Psoas muscle (tissue), 8 donors: ENCODE measurements around the gene ILDR1. TPM values are rescaled to one million over a fixed set of nuclear protein-coding genes. Genes with fewer than 3 reads are reported as not detected.
"Not testable (repeated sequence)": the region's sequence is repeated elsewhere in the genome, so short reads cannot be mapped to it uniquely, and the experiment has no call there.

ENCODE experiments used
- ATAC-seq, 4 donors: fragments of 200-7000 bp; cut with Tn5 transposase; one replicate each; pipeline ENCODE4 v1.9.1; 2020; ENCODE audit warnings: moderate library complexity in 3 of 4, mild to moderate bottlenecking in 2 of 4
- DNase-seq, 2 donors: peaks; one replicate each; pipeline ENCODE4 v3.0.0-alpha.2; 2020
- H3K27ac ChIP-seq: fragments of 200-600 bp; one replicate; pipeline ENCODE4 v1.8.0; 2022
- H3K27me3 ChIP-seq, 3 donors: fragments of 200-600 bp in 1 of 3; one replicate each; pipeline versions ENCODE4 v1.6.1 to v1.8.0; 2013 to 2022; ENCODE audit warnings: low read length in 2 of 3, mild to moderate bottlenecking in 2 of 3, moderate library complexity in 1 of 3; ENCODE audit not compliant: insufficient read depth in 3 of 3
- H3K36me3 ChIP-seq, 2 donors: fragments of 200-600 bp in 1 of 2; one replicate each; pipeline versions ENCODE4 v1.6.1 to v1.8.0; 2013 to 2022; ENCODE audit warnings: low read depth in 1 of 2, mild to moderate bottlenecking in 1 of 2, moderate library complexity in 1 of 2; ENCODE audit not compliant: insufficient read depth in 1 of 2
- H3K4me1 ChIP-seq: fragments of 200-600 bp; one replicate; pipeline ENCODE4 v1.8.0; 2022
- H3K4me3 ChIP-seq: fragments of 200-600 bp; one replicate; pipeline ENCODE4 v1.8.0; 2022; ENCODE audit warnings: mild to moderate bottlenecking
- H3K9me3 ChIP-seq: fragments of 200-600 bp; one replicate; pipeline ENCODE4 v1.8.0; 2022
- WGBS, 3 donors: extraction: QIAGEN DNeasy Blood & Tissue Kit; methylation state at CpG; one replicate each; pipeline versions ENCODE4 v1.1.6 to v1.1.7; 2013; 5-methylcytosine and 5-hydroxymethylcytosine counted together
- intact Hi-C, 2 donors: fragments of 100-400 bp; cut with DNase I; formaldehyde crosslinking; loops; one replicate each; pipeline versions ENCODE4 v1.11.0 to v1.14.2; 2022
- polyA plus RNA-seq, 3 donors: library from polyadenylated mRNA; stranded (reverse); fragments of 200-250 nt; gene quantifications; one replicate each; pipeline ENCODE4 v1.2.3, GENCODE V29; 2013
- total RNA-seq, 4 donors: library from RNA; stranded (reverse); fragmentation: NEBNext Ultra II Directional in 2 of 4; extraction: Animal tissue kit (Norgen Biotek cat#: 25700) in 2 of 4; gene quantifications; one replicate each; pipeline versions ENCODE4 v1.2.1 to v1.2.4, GENCODE V29; 2021 to 2023
- TF ChIP-seq, protein P1 (sequence below): fragments of 200-600 bp; IDR thresholded peaks from one replicate; pipeline ENCODE4 v1.8.0; 2022; ENCODE audit warnings: antibody characterized with exemption
- donor health status: healthy with polysubstance abuse.
- donor health status: DM: no; HTN: no; CAD: no; lungs with moderate emphysema.
- donor health status: Bipolar disorder and iron deficiency.
- donor health status: healthy.
- donor health status: DM: yes; HTN: yes; CAD: no.
- donor health status: DM: no; HTN: no; CAD: no.
- donor health status: DM: no; HTN: no; CAD: no.
- donor health status: DM: yes; HTN: yes; CAD: no.

The ILDR1 gene
- total and polyA plus RNA-seq, 7 donors: not detected

DNA sequence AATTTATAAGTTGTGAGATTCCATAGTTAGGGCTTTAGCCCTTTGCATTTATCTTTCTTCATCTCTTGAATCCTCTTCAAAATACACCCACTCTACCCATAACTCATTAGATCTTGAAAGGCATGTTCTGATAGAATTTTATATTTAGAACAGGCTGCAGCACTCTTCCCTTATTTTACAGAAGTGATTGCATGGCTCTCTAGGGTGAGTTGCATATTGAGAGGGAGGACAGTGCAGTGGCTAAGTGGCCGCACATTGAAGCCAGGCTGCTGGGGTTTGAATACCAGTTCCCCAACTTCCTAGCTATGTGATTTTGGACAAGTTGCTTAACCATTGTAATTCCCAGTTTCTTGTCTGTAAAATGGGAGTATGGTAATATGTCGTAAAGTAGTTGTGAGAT, 35.6 kb upstream of the ILDR1 start:
- H3K9me3 ChIP-seq: no peaks in the 10 kb centered on the region
- no peaks in the 10 kb centered on the region for H3K36me3 ChIP-seq
- no peak for ATAC-seq
- DNase-seq: no peak
- H3K4me3 ChIP-seq: no peak overlapping the region
- no peak overlapping the region for H3K27ac ChIP-seq
- WGBS, 3 donors: 91 to 93% (median 93%) methylated on average over 2 of the region's 2 CpGs
- TF ChIP-seq, protein P1, sequence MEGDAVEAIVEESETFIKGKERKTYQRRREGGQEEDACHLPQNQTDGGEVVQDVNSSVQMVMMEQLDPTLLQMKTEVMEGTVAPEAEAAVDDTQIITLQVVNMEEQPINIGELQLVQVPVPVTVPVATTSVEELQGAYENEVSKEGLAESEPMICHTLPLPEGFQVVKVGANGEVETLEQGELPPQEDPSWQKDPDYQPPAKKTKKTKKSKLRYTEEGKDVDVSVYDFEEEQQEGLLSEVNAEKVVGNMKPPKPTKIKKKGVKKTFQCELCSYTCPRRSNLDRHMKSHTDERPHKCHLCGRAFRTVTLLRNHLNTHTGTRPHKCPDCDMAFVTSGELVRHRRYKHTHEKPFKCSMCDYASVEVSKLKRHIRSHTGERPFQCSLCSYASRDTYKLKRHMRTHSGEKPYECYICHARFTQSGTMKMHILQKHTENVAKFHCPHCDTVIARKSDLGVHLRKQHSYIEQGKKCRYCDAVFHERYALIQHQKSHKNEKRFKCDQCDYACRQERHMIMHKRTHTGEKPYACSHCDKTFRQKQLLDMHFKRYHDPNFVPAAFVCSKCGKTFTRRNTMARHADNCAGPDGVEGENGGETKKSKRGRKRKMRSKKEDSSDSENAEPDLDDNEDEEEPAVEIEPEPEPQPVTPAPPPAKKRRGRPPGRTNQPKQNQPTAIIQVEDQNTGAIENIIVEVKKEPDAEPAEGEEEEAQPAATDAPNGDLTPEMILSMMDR: no peak
- intact Hi-C loops: no loop called here
- H3K27me3 ChIP-seq: no peaks in the 10 kb centered on the region
- no peaks in the 10 kb centered on the region for H3K4me1 ChIP-seq

DNA sequence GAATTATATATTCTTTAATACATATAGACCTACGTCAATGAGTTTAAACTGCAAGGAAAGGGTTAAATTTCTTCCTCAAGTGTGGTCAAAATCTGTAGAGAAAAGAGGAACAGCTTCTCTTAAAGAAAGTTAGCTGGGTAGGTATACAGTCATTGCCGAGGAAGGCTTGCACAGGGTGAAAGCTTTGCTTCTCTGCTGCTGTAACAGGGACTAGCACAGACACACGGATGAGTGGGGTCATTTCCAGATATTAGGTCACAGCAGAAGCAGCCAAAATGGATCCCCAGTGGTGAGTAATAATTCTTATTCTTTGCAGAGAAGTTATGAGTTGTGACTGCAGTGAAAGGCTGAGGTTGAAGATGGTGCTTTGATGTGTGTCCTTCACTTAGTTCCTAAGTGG, 33.2 kb upstream of the ILDR1 start, which contains the start of gene CD86:
TSS of gene CD86 (plus strand) at position 148 of the 400 bp plus-strand sequence. CDS start at position 276, 128 bp downstream.
- TF ChIP-seq, protein P1: no peak
- H3K9me3 ChIP-seq: no peaks in the 10 kb centered on the region
- H3K4me1 ChIP-seq: no peaks in the 10 kb centered on the region
- DNase-seq (no peak), ATAC-seq (no peak)
- no peaks in the 10 kb centered on the region for H3K36me3 ChIP-seq
- WGBS, 3 donors: 28 to 42% (median 38%) methylated on average over 3 of the region's 3 CpGs
- intact Hi-C loops: no loop called here
- H3K27ac ChIP-seq: no peak within 1 kb of the TSS
- H3K27me3 ChIP-seq: no peaks in the 10 kb centered on the region
- peak within 1 kb of the TSS; percentile 27 for H3K4me3 ChIP-seq

DNA sequence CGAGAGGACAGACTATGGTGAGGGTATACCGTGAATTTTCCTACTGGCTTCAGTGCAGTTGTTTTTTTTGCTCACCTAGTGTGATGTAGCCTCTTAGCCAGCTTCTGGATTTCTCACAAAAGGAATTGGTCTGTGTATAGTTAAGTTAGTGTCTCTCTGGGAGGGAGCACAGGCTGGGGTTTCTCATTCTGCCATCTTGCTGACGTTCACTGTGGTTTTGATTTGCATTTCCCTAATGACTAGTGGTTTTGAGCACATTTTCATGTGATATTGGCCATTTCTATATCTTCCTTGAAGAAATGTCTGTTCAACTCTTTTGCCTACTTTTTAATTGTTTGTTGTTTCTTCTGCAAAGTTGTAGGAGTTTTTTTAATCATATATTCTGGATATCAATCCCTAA, 30.9 kb upstream of the ILDR1 start:
- intact Hi-C loops: no loop called here
- WGBS, 3 donors: 72 to 74% (median 74%) methylated on average over 3 of the region's 3 CpGs
- Histone ChIP-seq H3K9me3 (no peaks in the 10 kb centered on the region), H3K36me3 (no peaks in the 10 kb centered on the region), H3K4me3 (no peak overlapping the region), H3K4me1 (no peaks in the 10 kb centered on the region), H3K27me3 (no peaks in the 10 kb centered on the region), H3K27ac (no peak overlapping the region)
- no peak for DNase-seq
- TF ChIP-seq, protein P1: no peak
- ATAC-seq: no peak

DNA sequence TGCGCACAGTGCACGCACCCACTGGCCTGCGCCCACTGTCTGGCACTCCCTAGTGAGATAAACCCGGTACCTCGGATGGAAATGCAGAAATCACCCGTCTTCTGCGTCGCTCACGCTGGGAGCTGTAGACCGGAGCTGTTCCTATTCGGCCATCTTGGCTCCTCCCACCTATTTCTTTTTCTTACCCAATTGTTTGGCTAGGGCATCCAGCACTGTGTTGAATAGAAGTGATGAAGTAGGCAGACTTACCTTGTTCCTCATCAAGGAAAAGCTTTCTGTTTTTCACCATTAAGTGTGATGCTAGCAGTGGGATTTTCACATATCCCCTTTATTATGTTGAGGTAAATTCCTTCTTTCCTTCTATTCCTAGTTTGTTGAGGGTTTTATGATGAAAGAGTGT, 25.7 kb upstream of the ILDR1 start:
- intact Hi-C loops, H3K36me3 ChIP-seq, H3K27ac ChIP-seq, DNase-seq, H3K9me3 ChIP-seq, ATAC-seq, H3K4me1 ChIP-seq, H3K4me3 ChIP-seq, H3K27me3 ChIP-seq: not testable (repeated sequence)
- WGBS, 3 donors: 86 to 90% (median 87%) methylated on average over 8 to 11 of the region's 11 CpGs

DNA sequence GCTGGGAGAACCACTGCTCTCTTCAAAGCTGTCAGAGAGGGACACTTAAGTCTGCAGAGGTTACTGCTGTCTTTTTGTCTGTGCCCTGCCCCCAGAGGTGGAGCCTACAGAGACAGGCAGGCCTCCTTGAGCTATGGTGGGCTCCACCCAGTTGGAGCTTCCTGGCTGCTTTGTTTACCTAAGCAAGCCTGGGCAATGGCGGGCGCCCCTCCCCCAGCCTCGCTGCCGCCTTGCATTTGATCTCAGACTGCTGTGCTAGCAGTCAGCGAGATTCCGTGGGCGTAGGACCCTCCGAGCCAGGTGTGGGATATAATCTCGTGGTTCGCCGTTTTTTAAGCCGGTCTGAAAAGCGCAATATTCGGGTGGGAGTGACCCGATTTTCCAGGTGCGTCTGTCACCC, 25.2 kb upstream of the ILDR1 start:
- intact Hi-C loops, H3K4me1 ChIP-seq, ATAC-seq: not testable (repeated sequence)

DNA sequence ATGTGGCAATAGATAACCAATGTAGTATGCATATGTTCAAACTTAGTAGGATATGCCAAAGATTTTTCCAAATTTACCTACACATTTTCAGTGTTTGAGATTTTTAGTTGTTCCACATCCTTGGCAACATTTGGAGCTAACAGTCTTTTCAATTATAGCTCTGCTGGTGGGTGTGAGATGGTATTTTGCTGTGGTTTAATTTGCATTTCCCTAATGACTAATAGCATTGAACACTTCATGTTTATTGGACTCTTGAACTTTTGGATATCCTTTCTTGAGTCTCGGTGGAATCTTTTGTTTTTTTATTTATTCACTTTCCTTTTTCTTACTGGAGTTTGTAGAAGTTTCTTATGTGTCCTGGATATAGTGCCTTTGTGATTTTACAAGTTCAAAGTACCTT, 11.0 kb upstream of the ILDR1 start:
- H3K4me3 ChIP-seq: no peak overlapping the region

More for the DNA sequence above, 25.2 kb upstream of the ILDR1 start:
- H3K4me3 ChIP-seq, H3K27ac ChIP-seq, H3K36me3 ChIP-seq, DNase-seq, H3K9me3 ChIP-seq, H3K27me3 ChIP-seq: not testable (repeated sequence)
- 86 to 90% (median 89%) methylated on average over 7 to 11 of the region's 16 CpGs for WGBS, 3 donors

More for the DNA sequence above, 11.0 kb upstream of the ILDR1 start:
- intact Hi-C loops: no loop called here
- Histone ChIP-seq H3K27me3 (no peaks in the 10 kb centered on the region), H3K36me3 (no peaks in the 10 kb centered on the region), H3K9me3 (no peaks in the 10 kb centered on the region), H3K4me1 (no peaks in the 10 kb centered on the region), H3K27ac (no peak overlapping the region)
- WGBS, 3 donors: 56 to 61% (median 61%) methylated on average over 1 of the region's 1 CpG
- TF ChIP-seq, protein P1: no peak
- ATAC-seq (no peak), DNase-seq (no peak)
